Esophagus squamous epithelium (tissue), 5 donors: ENCODE data around the gene PPP3CA. TPM values are rescaled to one million over a fixed set of nuclear protein-coding genes. Genes with fewer than 3 reads are reported as not detected.

Source experiments
- DNase-seq: peaks from one replicate; lab custom pipeline; 2025; lab: John Stamatoyannopoulos, UW
- H3K27ac ChIP-seq, 4 donors: fragments of 200-600 bp; sonication (generic); one replicate each; pipeline ENCODE4 v1.5.1; 2016 to 2019; ENCODE audit warnings: mild to moderate bottlenecking in 1 of 4
- H3K27me3 ChIP-seq, 4 donors: fragments of 200-600 bp; sonication (generic); 1 replicate in 3 of 4; 2 replicates in 1 of 4; pipeline versions ENCODE4 v1.5.1 to v1.6.0; 2017 to 2021; ENCODE audit warnings: antibody characterized with exemption in 1 of 4
- H3K36me3 ChIP-seq, 3 donors: fragments of 200-600 bp; sonication (generic); one replicate each; pipeline ENCODE4 v1.5.1; 2016 to 2019
- H3K4me1 ChIP-seq, 3 donors: fragments of 200-600 bp; sonication (generic); one replicate each; pipeline ENCODE4 v1.5.1; 2017 to 2019
- H3K4me3 ChIP-seq, 4 donors: fragments of 200-600 bp; sonication (generic); 1 replicate in 3 of 4; 2 replicates in 1 of 4; pipeline ENCODE4 v1.5.1; 2016 to 2019; ENCODE audit warnings: mild to moderate bottlenecking in 2 of 4, moderate library complexity in 1 of 4
- H3K9me3 ChIP-seq, 3 donors: fragments of 200-600 bp; sonication (generic); one replicate each; pipeline ENCODE4 v1.5.1; 2016 to 2019
- CTCF ChIP-seq, 6 experiments: fragments of 450-650 bp in 4 of 6; fragments of 200-600 bp in 2 of 6; sonication (generic) in 2 of 6; IDR thresholded peaks; one replicate each; pipeline ENCODE4 v1.5.1; 2016 to 2019; ENCODE audit warnings: antibody characterized with exemption in 6 of 6, mild to moderate bottlenecking in 4 of 6, moderate library complexity in 4 of 6
- POLR2A ChIP-seq, 4 donors: fragments of 450-650 bp; IDR thresholded peaks; one replicate each; pipeline ENCODE4 v1.6.1; 2017; ENCODE audit warnings: antibody characterized with exemption in 4 of 4, mild to moderate bottlenecking in 4 of 4, moderate library complexity in 3 of 4
- WGBS, 2 donors: methylation state at CpG; one replicate each; pipeline ENCODE4 v1.1.5; 2018; 5-methylcytosine and 5-hydroxymethylcytosine counted together
- intact Hi-C: fragments of 100-400 bp; cut with DNase I; formaldehyde crosslinking; loops from one replicate; pipeline ENCODE4 v1.15.0; 2022
- total RNA-seq, 4 donors: library from RNA; depleted of rRNA; stranded (reverse); fragments of >200 nt; gene quantifications; one replicate each; pipeline ENCODE4 v1.1.0, GENCODE V29; 2016
- donor health status: DM: yes; HTN: yes; CAD: no.

PPP3CA gene
- total RNA-seq, 4 donors from 2014 or later, result 13.3 to 25.7 (median 17.5) TPM

- Histone ChIP-seq H3K27me3 (no peaks in the 10 kb centered on the region), H3K27ac (no peak overlapping the region), H3K4me3 (no peak overlapping the region), H3K4me1 (peaks cover 0 to 23% (median 16%) of the 10 kb centered on the region in 3 donors), H3K36me3 (no peaks in the 10 kb centered on the region), H3K9me3 (no peaks in the 10 kb centered on the region)
- WGBS, 2 donors, result 39 to 64% methylated on average over 1 of the region's 1 CpG
- TF ChIP-seq CTCF (IDR thresholded peaks at IDR 0.05) (no peak), POLR2A (IDR thresholded peaks at IDR 0.05) (no peak)
- intact Hi-C loops, result no loop called here
- no peak for DNase-seq
These were observed 56.1 kb downstream of the PPP3CA start for GRCh38 chr4:101291198-101291597.

GRCh38 chr4:101290654-101291053 lies 56.7 kb downstream of the PPP3CA start:
- Histone ChIP-seq H3K4me3 (no peak overlapping the region), H3K27ac (no peak overlapping the region), H3K4me1 (peaks cover 0 to 26% (median 16%) of the 10 kb centered on the region in 3 donors), H3K27me3 (no peaks in the 10 kb centered on the region), H3K9me3 (no peaks in the 10 kb centered on the region), H3K36me3 (no peaks in the 10 kb centered on the region)
- 99 to 100% methylated on average over 3 of the region's 3 CpGs for WGBS, 2 donors
- TF ChIP-seq CTCF (IDR thresholded peaks at IDR 0.05), result no peak
- no peak for TF ChIP-seq POLR2A (IDR thresholded peaks at IDR 0.05)
- DNase-seq, result no peak
- intact Hi-C loops, result no loop called here

GRCh38 chr4:101289306-101289705 lies 58.0 kb downstream of the PPP3CA start:
- Histone ChIP-seq H3K27me3 (no peaks in the 10 kb centered on the region), H3K4me1 (peaks cover 0 to 37% (median 20%) of the 10 kb centered on the region in 3 donors), H3K27ac (no peak overlapping the region), H3K9me3 (no peaks in the 10 kb centered on the region), H3K36me3 (no peaks in the 10 kb centered on the region), H3K4me3 (no peak overlapping the region)
- TF ChIP-seq CTCF (IDR thresholded peaks at IDR 0.05) (no peak), POLR2A (IDR thresholded peaks at IDR 0.05) (no peak)
- 92 to 93% methylated on average over 2 of the region's 2 CpGs for WGBS, 2 donors
- intact Hi-C loops, result no loop called here
- no peak for DNase-seq

- no peaks in the 10 kb centered on the region for H3K9me3 ChIP-seq
- no peaks in the 10 kb centered on the region for H3K27me3 ChIP-seq
- intact Hi-C loops, result no loop called here
- no peak overlapping the region for H3K4me3 ChIP-seq
- no peak for DNase-seq
- no peak for TF ChIP-seq POLR2A (IDR thresholded peaks at IDR 0.05)
- no peak for TF ChIP-seq CTCF (IDR thresholded peaks at IDR 0.05)
- WGBS, 2 donors, result 61 to 63% methylated on average over 6 of the region's 6 CpGs
- H3K4me1 ChIP-seq, result peaks cover 0 to 43% (median 20%) of the 10 kb centered on the region in 3 donors
- no peak overlapping the region for H3K27ac ChIP-seq
- H3K36me3 ChIP-seq, result no peaks in the 10 kb centered on the region
These were observed 58.8 kb downstream of the PPP3CA start for GRCh38 chr4:101288365-101289145.

- Histone ChIP-seq H3K9me3 (no peaks in the 10 kb centered on the region), H3K36me3 (no peaks in the 10 kb centered on the region), H3K27me3 (no peaks in the 10 kb centered on the region), H3K4me3 (no peak overlapping the region), H3K27ac (no peak overlapping the region), H3K4me1 (peaks cover 0 to 43% (median 20%) of the 10 kb centered on the region in 3 donors)
- TF ChIP-seq CTCF (IDR thresholded peaks at IDR 0.05), result no peak
- TF ChIP-seq POLR2A (IDR thresholded peaks at IDR 0.05), result no peak
- intact Hi-C loops, result no loop called here
- DNase-seq, result no peak
- 55 to 62% methylated on average over 2 of the region's 2 CpGs for WGBS, 2 donors
These were observed 60.0 kb downstream of the PPP3CA start for GRCh38 chr4:101287324-101287723.
